ENCODE data around the gene ANP32A. TPM values are rescaled to one million over a fixed set of nuclear protein-coding genes. Genes with fewer than 3 reads are reported as not detected.
A peak's percentile ranks its signal among the peaks of the same experiment; 100 is the strongest.

ANP32A gene
- total and polyA plus RNA-seq, 9 of the 15 experiments (the other 6 are each of a cell fraction or from before 2014, with no cell fraction given): 13.2 to 656 (median 210) TPM

- no peak for TF ChIP-seq CLOCK (CRISPR knock-in tag; IDR thresholded peaks at IDR 0.05; ENCODE audit: borderline replicate concordance)
- TF ChIP-seq RBM17 (IDR thresholded peaks at IDR 0.05; ENCODE audit: borderline replicate concordance, low read depth, low read length): no peak
- TF ChIP-seq RBM34 (IDR thresholded peaks at IDR 0.05; ENCODE audit: borderline replicate concordance, insufficient read depth, low read length): no peak
- no peak for TF ChIP-seq POLR3G (IDR thresholded peaks at IDR 0.05; ENCODE audit: extremely low read depth, insufficient read length, insufficient replicate concordance)
- TF ChIP-seq, protein P1, sequence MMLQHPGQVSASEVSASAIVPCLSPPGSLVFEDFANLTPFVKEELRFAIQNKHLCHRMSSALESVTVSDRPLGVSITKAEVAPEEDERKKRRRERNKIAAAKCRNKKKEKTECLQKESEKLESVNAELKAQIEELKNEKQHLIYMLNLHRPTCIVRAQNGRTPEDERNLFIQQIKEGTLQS (IDR thresholded peaks at IDR 0.05): peak; percentile 54; the same call in 1 of the 2 replicates
- TF ChIP-seq, protein P1 (CRISPR knock-in tag; conservative IDR thresholded peaks at IDR 0.05): no peak
- no peak for TF ChIP-seq ZBTB7A (IDR thresholded peaks at IDR 0.05; ENCODE audit: borderline replicate concordance, control insufficient read depth, low read depth, low read length)
- TF ChIP-seq FOSL1 (tag; conservative IDR thresholded peaks at IDR 0.05): 0 out of 2 replicates have a peak, but pooled peaks have one; percentile 41
- no peak for TF ChIP-seq ZBTB40 (IDR thresholded peaks at IDR 0.05)
- TF ChIP-seq ZBTB40 (CRISPR knock-in tag; IDR thresholded peaks at IDR 0.05): no peak
- no peak for TF ChIP-seq U2AF2 (optimal IDR thresholded peaks at IDR 0.05; ENCODE audit: low read depth, low read length)
- TF ChIP-seq FOXM1 (IDR thresholded peaks at IDR 0.05; ENCODE audit: low read depth): no peak
- TF ChIP-seq FOXM1 (CRISPR knock-in tag; IDR thresholded peaks at IDR 0.05; ENCODE audit: low read depth): no peak
These were observed 57.6 kb downstream of the ANP32A start (continued) for GRCh38 chr15:68763063-68763462.

All from K562 (cell line).